DMS153 (cell line): ENCODE results near the gene KRT27.
"Not testable (repeated sequence)": the region's sequence is repeated elsewhere in the genome, so short reads cannot be mapped to it uniquely, and the experiment has no call there.

Experiments used
- DNase-seq: peaks from one replicate; lab custom pipeline; 2025; lab: John Stamatoyannopoulos, UW

KRT27 gene

DNA sequence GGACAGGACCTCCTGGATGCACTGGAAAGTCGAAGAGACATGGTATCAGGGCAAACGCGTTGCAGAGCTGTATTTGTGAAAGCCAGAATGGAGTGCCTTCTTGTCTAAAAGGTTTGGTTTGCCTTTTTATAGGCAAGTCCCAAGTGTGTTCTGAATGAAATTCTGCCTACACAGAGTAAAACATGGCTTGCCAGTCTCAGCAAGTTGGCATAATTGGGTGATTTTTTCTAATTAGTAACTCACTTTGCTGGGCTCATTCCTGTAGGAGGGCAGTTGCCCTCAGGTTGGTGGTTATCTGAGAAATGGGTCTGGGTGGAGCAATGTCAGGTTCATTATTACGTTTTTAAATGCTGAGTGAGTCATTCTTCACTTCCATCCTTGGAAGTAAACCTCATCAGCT lies 27.1 kb downstream of the KRT27 start, which contains the start of gene KRT25:
Gene KRT25 (minus strand): TSS at position 101 of the 400 bp plus-strand sequence. CDS start 60 bp downstream, at position 41.
- DNase-seq, result no peak

DNA sequence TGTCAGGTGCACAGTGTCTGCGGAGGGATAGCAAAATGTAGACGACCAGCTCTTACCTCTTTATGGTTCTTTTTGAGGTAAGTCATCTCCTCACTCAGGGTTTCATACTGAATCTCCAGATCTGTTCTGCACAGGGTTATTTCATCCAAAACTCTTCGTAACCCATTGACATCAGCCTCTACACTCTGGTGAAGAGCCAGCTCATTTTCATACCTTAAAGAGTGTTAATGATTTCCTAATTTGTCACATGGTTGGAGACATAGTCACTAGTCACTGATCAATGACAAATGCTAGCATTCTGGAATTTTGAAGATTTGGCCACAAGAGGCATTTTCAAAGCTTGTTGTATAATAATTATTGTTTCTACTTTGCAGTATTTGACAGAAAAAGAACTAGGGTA lies 28.5 kb downstream of the KRT27 start:
- DNase-seq, result no peak

DNA sequence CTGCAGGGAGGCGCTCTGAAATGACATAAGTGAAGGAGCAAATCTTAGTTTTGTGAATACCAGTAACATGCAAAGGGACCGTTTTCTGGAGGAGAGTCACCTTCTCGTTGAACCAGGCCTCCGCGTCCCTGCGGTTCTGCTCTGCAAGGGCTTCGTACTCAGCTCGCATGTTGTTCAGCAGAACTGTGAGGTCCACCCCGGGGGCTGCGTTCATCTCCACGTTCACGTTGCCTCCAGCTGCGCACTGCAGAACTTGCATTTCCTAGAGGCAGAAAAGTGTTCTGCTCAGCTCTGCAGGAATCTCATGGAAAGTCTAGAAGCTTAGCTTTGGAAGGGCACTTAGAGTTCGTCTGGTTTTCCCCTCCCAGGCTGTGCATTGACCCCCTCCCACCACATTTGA lies 31.3 kb downstream of the KRT27 start:
- no peak for DNase-seq

DNA sequence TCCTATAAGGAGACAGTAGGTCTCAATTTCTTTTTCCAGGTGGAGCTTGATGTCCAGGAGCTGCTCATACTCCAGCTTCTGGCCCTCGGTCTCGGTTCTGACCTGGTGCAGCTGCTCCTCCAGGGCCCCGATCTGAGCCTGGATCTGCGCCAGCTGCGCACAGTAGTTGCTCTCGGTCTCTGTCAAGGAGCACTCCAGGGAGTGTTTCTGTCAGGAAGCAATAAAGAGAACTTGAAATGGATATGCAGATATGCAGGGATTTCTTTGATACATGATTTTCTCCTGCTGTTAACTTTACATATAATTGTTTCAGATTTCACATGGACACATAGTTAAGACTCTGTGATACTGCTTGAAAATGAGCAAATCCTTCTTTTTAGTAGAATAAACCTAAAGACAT lies 32.0 kb downstream of the KRT27 start:
- DNase-seq, result no peak

DNA sequence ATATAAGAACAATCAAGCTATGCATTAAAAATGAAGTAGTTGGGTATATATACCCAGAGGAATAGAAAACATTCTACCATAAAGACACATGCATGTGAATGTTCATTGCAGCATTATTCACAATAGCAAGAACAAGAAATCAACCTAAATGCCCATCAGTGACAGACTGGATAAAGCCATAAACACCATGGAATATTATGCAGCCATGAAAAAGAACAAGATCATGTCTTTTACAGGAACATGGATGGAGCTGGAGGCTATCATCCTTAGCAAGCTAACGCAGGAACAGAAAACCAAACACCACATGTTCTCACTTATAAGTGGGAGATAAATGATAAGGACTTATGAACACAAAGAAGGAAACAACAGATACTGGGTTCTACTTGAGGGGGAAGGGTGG lies 33.7 kb downstream of the KRT27 start:
- not testable (repeated sequence) for DNase-seq

DNA sequence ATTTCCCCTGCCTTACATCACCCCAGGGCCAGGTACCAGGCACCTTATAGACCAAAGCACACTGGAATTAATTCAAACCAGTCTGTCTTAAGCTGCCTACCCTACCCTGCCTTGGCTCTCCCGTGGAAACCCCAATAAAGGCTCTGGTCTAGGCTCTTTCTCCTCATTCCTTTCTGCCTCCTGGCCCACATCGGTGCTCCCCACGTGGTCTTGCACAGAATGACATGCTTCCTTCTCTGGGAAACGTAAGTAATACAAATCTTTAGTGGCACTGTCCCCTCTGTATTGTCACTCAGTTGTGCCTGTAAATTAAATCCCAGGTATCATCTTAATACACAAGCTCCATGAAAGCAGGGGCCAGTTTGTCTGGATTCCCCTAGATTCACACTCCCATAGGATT lies 43.8 kb downstream of the KRT27 start:
- DNase-seq, result no peak

DNA sequence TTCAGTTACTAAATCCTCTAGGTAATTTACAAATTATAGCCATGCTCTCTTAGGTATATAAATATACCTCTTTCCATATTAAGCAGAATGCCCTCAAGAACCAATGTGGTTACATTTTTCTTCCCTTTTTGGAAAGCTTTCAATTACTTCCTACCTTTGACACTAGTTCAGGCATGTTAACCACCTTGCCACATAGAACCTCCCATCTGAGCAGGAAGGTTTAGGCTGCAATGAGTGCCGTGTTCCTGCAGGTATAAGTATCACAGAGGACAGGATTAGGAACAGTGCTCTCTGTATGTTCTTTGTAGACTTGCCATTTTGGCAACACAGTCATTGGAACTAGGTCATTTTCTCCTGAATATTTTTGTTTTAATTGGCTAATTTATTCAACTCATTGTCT lies 47.3 kb downstream of the KRT27 start:
- no peak for DNase-seq

DNA sequence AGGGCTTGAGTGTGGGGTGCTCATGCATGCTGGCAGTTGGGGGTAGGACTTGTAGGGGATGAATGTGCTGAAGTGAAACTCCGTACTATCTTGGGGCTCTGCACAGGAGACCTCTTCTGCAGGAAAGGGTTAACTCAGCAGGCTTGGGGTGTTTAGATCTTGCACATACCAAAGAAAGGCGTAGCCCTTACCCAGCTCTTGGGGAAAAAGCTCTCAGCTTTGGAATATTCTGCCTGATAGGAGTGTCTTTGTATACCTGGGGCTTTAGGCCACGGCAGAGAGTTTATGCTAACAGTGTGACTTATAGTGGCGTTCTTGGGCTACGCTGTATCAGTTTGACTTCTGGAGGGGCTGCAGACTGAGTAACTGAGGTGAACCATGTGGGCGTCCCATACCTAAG lies 48.3 kb downstream of the KRT27 start:
- no peak for DNase-seq

DNA sequence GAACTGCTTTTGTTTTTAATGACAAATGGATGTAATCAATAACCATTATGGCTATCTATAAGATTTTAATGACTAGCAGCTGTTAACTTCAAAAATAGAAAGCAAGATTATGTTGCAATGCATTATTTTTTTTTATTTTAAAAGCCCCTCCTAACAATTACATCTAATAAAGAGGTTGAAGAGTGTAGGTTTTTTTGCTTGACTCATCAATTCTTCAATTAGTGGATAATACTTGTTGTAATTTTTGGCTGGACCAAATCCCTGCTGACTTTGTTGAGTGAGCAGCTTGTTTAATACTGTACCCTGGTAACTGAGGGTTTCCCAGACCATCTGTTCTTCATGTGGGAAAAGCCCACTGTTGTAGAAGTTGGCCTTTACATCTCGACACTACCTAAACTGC lies 51.4 kb downstream of the KRT27 start:
- no peak for DNase-seq

DNA sequence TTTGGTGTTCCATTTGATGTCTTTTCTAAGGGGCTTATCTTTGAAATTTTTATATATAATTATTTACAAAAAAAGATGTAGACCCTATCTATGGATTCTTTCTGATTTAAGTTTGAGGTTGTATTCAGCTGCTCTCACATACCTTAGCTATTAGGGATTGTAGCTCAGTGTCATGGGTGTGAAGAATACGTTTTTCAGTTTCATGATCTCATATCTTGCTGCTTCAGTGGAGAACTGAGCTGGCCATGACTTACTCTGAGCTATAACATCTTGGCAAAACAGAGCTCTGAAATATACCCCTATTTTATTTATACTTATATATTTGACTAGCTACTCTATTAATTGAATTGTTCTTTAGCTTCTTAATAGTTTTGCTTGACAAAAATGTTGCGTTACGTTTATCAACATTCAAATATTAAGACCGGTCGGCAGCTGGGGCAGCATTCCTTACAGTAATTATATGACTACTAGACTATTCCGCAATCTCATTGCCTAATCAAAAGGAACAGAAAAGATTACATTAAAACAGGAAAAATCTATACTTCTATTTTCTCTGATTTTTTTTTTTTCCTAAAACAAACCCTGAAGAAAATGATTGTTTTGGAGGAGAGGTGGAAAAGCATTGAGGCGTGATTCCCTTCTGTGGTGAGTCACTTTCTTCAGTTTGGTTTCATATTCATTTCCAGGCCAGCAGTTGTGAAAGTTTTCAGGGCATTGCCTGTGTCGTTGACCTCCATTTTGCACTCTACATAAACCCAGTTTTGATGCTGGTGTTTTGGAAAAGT lies 54.7 kb downstream of the KRT27 start:
- DNase-seq, result no peak

DNA sequence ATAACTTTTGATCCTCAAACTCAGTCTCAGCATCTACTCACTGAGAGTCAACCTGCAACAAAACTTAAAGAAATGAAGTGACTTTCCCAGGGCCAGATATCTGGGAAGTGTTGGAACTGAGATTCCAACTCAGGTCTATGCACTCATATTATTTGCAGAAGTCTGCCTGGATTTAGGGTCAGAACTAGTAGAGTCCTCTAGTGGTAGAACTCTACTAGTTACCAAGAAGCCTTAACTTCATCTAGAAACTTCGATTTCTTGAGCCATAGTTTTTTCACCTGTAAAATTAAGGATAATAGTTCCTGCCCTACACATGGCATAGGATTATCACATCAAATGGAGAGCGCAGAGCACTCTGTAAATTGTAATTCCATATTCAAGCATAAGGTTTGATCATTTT lies 55.4 kb downstream of the KRT27 start:
- no peak for DNase-seq
